ENCODE data around the gene PKNOX2.

The PKNOX2 gene

DNA sequence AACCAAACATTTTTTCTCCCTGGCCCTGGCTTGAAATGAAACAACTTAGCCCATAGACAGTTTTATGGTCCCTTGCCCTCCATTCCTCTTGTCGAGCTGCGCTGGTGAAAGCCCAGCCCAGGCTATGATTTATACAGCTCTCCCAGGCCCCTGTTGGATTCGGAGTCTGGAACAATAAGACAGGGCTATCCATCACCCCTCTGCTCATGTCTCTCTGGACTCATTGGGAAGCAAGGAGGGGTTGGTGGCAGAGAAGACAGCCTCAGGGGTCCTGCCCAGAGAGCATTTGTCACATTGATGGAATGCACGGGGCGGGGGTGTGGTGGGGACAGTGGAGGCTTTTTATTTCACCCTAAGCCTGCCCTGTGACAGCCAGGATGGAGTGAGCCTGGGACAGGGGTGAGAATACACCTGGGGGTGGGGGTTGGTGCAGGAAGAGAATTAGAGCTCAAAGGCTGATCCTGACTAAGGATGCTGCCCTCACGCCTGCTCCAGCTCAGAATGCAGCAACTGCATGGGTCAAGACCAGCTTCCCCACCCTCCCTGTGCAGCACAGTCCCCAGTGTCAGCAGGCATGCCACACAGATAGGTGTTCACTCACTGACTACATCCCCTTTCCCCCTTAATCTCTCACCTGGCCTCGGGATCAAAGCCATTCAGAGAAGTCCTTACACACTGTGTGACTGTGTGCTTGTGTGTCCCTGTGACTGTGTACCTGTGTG lies 10.0 kb upstream of the PKNOX2 start:
- no peak for DNase-seq (ENCODE audit: low spot score)

GRCh38 chr11:125155100-125155444 lies 9.5 kb upstream of the PKNOX2 start:
- no peak for DNase-seq (ENCODE audit: low spot score)

GRCh38 chr11:125155767-125156166 lies 8.8 kb upstream of the PKNOX2 start:
- DNase-seq (ENCODE audit: low spot score) = no peak

- DNase-seq (ENCODE audit: low spot score) = no peak
These were observed 8.0 kb upstream of the PKNOX2 start for GRCh38 chr11:125156346-125157117.

DNA sequence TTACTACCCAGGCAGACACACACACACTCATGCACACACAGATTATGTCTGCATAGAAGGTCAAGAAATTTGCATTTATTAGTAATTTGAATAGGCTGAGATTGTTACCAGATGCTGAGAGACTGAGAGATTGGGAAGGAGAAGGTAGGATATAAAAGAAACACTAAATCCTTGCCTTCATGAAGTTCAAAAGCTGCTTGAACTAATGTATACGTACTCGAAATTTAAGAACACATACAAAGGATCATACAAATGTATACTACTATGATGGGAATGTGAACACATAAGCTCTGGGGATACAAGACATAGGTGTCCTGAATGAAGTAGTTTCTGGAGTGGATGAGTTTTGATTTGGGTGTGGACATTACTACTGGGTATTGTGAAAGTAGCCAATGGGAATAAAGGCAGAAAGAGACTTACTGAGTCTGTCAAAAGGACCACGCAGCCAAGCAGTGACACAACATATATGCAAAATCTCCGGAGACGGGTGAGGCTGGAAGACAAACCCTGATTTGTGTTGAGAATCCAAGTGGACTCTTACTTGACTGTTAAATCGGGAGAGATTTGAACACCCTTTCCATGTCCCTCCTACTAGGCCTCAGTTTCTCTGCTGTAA lies 7.3 kb upstream of the PKNOX2 start:
- DNase-seq (ENCODE audit: low spot score) = no peak

DNA sequence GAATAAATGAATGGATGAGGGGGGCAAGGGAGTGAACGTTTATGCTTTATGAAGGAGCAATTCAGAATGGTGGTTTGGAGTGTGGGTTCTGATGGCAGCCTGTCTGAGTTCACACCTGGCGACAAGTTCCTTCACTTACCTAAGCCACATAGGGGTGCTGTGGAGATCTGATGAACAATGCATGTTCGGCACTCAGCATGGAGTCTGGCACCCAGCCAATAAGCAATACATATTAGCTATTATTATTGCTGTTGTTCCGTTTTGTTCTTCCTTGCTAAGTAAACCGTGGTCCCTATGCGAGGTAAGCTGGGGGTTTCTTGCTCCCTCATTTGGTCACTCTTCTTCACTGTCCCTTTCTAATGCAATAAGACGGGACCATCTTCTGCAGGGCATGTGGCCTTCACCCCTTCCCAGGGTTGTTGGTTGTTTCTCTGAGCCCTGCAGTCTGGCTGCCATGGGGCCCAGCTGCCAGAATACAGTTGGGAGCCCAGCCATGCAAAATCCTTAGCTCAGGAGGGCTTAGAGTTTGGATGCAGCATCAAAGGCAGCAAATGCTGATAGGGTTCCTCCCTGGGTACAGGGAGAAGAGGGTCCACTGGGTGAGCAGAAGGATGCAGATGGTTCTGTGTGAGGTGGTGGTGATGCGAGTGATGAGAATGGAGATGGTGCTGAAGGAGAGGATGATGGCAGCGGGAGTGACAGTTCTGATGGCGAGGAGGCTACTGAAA lies 6.4 kb upstream of the PKNOX2 start:
- no peak for DNase-seq (ENCODE audit: low spot score)

GRCh38 chr11:125162743-125163142 lies 1.8 kb upstream of the PKNOX2 start:
- no peak for DNase-seq (ENCODE audit: low spot score)

GRCh38 chr11:125163431-125164063 lies 1.0 kb upstream of the PKNOX2 start:
- DNase-seq (ENCODE audit: low spot score) = no peak

- DNase-seq (ENCODE audit: low spot score) = no peak
These were observed 495 bp upstream of the PKNOX2 start for GRCh38 chr11:125164091-125164421.

- DNase-seq (ENCODE audit: low spot score) = peak; percentile 67
These were observed 726 bp downstream of the PKNOX2 start for GRCh38 chr11:125165111-125165842.

GRCh38 chr11:125165843-125166763 lies 1.6 kb downstream of the PKNOX2 start:
- peak; percentile 24 for DNase-seq (ENCODE audit: low spot score)

- no peak for DNase-seq (ENCODE audit: low spot score)
These were observed 2.3 kb downstream of the PKNOX2 start for GRCh38 chr11:125166764-125167291.

- DNase-seq (ENCODE audit: low spot score) = no peak
These were observed 2.9 kb downstream of the PKNOX2 start for GRCh38 chr11:125167292-125167953.

- DNase-seq (ENCODE audit: low spot score) = peak; percentile 73
These were observed 3.6 kb downstream of the PKNOX2 start for GRCh38 chr11:125167954-125168835.

GRCh38 chr11:125168918-125169456 lies 4.4 kb downstream of the PKNOX2 start:
- DNase-seq (ENCODE audit: low spot score) = no peak

DNA sequence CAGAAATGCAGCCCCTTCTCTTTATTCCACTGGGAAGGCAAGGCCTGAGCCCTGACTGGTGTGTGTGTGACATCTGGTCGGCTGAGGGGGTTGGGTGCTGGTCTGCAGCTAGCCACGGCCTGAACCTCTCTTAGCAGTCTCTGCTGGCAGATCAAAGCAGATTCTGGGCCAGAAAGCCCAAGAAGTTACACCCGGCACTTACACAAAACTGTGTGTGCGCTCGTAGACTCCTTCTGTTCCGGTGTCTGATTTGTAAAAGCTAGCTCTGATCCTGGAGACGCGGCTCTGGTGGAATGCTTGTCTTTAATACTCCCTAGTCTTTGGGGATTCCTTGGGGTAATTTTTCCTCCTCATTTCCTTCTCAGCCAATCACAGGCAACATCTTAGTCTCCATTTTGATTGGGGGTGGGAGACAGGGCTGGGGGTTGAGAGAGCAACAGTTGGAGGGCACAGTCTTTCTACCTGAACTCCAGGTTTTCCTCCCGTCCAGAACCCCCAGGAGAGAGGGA lies 5.5 kb downstream of the PKNOX2 start:
- DNase-seq (ENCODE audit: low spot score) = no peak

DNA sequence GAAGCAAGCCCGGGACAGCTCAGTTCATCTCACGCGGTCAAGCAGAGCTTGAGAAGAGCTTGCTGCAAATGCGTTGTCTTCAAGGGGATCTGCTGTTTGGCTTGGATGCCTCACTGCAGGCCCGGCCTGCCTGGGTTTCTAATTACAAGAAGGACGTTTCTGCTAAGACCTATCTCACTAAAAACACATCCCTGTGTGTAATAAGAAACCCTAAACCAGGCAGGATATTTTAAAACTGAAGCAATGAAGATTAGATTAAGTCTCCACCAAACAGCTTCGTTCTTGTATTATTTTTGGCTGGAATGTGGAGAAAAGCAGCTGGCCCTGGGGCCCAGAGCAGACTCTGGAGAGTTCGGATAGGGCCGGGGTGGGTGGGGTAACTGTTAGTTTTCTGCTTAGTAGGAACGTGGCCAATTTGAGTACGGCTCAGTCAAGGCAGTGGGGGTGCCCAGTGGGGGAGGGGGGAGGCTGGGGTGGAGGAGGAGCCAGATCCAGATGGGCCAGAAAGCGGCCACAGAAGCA lies 6.0 kb downstream of the PKNOX2 start:
- no peak for DNase-seq (ENCODE audit: low spot score)

DNA sequence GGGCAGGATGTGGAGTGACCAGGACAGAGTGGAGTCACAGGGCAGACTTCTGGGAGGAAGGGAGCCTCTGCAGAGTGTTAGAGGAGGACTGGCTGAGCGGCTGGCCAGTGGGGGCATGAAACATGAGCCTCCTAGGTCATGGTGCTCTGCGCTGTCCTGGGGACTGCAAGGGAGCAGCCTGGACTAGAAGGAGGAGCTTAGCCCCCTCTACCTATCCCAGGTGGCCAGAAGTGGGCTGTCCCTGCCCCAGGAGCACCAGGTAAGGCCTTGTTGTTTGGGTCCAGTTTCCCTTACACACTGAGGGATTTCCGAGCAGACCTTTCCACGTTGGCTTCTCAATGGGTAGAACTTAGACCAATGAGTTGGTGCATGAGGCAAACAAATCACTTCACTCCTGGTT lies 7.4 kb downstream of the PKNOX2 start:
- DNase-seq (ENCODE audit: low spot score) = no peak

Measured in GM03348 (cell line).